GM10847 (cell line): ENCODE measurements around the gene HBG2.

ENCODE experiments used
- POLR2A ChIP-seq: IDR thresholded peaks from 2 replicates; pipeline ENCODE4 v1.6.1; 2011; ENCODE audit not compliant: insufficient read length; ENCODE audit errors: extremely low read depth

The HBG2 gene

DNA sequence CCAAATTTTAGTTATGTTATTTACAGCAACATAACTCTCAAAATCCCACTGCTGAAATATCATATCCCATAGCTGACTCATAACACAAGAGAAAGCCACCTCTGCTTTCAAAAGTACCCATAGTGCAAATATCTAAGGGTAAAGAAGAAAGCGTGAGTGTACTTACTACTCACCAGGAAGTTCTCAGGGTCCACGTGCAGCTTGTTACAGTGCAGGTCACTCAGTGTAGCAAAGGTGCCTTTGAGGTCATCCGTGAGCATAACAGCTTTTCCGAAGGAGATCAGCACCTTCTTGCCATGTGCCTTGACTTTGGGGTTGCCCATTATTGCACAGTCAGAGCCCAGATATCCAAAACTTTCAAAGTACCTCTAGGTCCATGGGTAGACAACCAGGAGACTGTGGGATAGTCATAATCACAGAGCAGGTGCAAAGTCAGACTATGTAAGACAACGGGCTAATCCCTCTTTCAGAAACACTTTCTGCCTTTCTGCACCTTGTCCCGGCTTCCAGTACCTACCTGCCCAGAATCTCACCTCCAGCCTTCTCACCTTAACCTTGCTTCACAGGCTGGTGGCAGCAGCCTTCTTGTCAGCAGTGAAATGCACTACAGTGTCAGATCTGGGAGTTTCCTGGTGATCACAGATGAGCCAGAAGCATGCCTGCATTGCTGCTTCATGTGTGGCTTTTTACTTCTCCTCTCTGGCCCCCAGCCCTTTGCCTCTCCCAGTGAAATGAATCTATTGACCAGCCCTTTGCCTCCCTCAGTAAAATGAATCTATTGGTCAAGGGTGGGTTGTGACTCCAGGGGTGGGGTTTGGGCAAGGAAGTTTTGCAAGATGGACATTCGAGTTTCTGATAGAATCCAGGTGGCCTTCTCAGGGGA is 11.4 kb downstream of the HBG2 start:
- TF ChIP-seq POLR2A: no peak

DNA sequence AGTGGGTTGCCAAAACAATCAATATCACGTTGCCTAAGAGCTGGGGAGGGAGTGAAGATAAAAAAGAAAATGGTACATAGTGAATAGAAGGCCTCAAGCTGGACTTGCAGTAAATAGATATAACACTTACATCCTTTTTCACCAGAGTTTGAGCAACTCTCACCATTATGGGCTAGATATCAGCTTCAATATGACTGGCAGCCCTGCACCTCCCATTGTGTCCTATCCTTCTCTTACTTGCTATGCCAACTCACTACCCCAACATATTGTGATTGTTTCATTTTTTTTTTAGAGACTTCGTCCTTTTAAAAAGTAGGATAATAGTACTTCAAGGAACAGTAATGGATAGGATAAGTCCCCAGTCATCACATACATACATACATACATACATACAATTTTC is 12.4 kb downstream of the HBG2 start:
- no peak for TF ChIP-seq POLR2A

- no peak for TF ChIP-seq POLR2A
Observed at GRCh38 chr11:5241458-5241857, 13.1 kb downstream of the HBG2 start.

GRCh38 chr11:5240458-5240857 is 14.1 kb downstream of the HBG2 start:
- no peak for TF ChIP-seq POLR2A

- no peak for TF ChIP-seq POLR2A
Observed at GRCh38 chr11:5240056-5240455, 14.5 kb downstream of the HBG2 start.

DNA sequence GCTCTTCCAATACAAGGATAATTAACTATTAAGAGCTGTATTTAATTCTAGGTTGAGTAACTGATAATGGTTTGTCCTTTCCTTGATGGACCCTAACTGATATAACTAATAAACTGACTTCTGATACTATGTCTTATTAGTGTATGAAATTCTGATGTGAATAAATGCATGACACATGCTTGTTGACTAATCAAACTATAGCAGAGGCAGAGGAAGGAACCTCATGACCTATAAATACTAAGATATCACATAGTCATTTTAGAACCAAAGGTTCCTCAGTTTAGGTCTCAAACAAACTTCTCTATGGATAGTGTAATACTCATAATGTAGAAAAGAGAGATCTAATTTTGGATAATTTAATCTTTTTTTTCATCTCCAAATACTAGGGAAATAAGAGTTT is 15.5 kb downstream of the HBG2 start:
- TF ChIP-seq POLR2A: no peak

DNA sequence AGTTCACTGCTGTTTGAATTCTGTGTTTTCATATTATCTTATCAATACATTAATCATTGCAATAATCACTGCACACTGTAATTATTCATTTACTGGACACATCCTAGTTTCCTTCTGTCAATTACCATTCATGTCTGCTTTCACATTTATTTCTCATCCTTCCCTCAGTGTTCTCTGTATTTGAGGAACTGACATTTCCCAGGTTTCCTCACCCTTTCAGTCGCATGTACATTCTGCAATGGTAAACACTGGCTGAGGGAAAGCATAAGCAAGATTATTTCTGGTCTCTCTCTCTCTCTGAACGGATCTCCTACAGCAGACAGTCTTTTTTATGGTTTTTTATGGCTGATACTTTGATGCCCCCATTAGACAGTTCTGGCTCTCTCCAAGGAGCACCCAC is 16.1 kb downstream of the HBG2 start:
- TF ChIP-seq POLR2A: no peak

GRCh38 chr11:5237420-5237819 is 17.2 kb downstream of the HBG2 start:
- TF ChIP-seq POLR2A: no peak

GRCh38 chr11:5235364-5236095 is 19.1 kb downstream of the HBG2 start:
- TF ChIP-seq POLR2A: no peak

GRCh38 chr11:5234381-5234834 is 20.2 kb downstream of the HBG2 start, which contains the start of gene HBD:
Gene HBD, minus strand, starts transcription at chr11:5234483. Its CDS starts 50 bp downstream, at chr11:5234433.
- no peak for TF ChIP-seq POLR2A

GRCh38 chr11:5233307-5233706 is 21.3 kb downstream of the HBG2 start:
- no peak for TF ChIP-seq POLR2A

DNA sequence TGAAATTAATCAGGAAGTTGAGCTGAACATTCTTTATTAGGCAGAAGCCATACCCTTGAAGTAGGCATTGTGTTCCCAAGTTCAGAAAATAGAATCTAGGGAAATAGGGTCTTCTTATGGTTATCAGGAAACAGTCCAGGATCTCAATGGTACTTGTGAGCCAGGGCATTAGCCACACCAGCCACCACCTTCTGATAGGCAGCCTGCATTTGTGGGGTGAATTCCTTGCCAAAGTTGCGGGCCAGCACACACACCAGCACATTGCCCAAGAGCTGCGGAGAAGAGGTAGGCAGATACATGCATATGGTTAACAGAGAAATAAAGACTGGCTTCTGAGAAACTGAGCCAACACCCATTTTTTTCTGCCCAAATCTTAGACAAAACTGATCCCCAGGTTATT is 21.8 kb downstream of the HBG2 start:
- no peak for TF ChIP-seq POLR2A

- TF ChIP-seq POLR2A: no peak
Observed at GRCh38 chr11:5232176-5232575, 22.4 kb downstream of the HBG2 start.

DNA sequence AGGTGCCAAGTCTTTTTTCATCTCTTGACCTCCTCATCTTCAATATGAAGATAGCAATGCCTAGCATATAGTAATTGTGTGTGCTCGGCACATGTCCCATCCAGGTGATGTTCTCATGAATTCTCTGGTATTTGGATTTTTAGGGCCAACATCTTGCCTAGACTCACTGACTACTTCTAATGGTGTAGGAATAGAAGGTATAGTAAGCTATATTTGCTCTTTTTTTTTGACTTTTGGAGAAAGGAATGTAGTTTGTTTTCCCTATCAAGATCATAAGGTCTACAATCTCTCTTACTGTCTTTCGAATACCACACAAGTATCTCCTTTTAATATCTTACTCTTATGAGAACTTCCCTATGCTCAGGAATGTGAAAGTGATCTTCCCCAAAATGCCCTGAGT is 23.5 kb downstream of the HBG2 start:
- no peak for TF ChIP-seq POLR2A

GRCh38 chr11:5230266-5230665 is 24.3 kb downstream of the HBG2 start:
- TF ChIP-seq POLR2A: no peak

DNA sequence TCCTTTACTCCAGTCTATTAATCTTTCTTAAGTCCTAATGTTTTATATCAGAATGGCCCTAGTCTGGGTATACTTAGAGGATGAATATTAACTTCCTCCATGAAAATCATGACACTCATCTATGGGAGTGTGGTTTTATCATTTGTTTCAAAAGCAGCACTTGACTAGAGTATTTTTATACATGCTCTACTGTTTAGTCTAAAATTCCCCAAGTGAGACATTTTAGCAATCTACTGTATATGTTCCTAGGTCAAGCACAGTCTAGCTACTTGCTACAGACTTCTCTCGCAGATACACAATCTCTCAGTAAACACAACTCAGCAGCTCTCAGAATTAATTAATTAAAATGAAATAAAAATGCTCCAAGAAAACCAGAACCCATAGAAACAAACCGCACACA is 24.8 kb downstream of the HBG2 start:
- TF ChIP-seq POLR2A: no peak
